ENCODE data around the gene DENND6B. TPM values are rescaled to one million over a fixed set of nuclear protein-coding genes. Genes with fewer than 3 reads are reported as not detected.

Gene DENND6B
- polyA plus RNA-seq, 1 donor from 2014 or later: 51.0 TPM

- H3K27me3 ChIP-seq (ENCODE audit: insufficient read depth, low read depth, low read length): no peaks in the 10 kb centered on the region
- H3K27ac ChIP-seq (ENCODE audit: low read length): peak overlapping the region; percentile 58
These were observed 55.3 kb downstream of the DENND6B start for GRCh38 chr22:50271519-50271970.

GRCh38 chr22:50270666-50271394, 56.0 kb downstream of the DENND6B start:
- peak overlapping the region; percentile 81 for H3K9ac ChIP-seq (ENCODE audit: low read length)
- no peaks in the 10 kb centered on the region for H3K27me3 ChIP-seq (ENCODE audit: insufficient read depth, low read depth, low read length)
- no peaks in the 10 kb centered on the region for H3K9me2 ChIP-seq (ENCODE audit: insufficient read depth, low read length)
- H3K27ac ChIP-seq (ENCODE audit: low read length): peak overlapping the region; percentile 58
- no peaks in the 10 kb centered on the region for H4K20me1 ChIP-seq (ENCODE audit: insufficient read depth)
- H3F3A ChIP-seq (ENCODE audit: insufficient read depth, low read length, poor library complexity, severe bottlenecking): no peaks in the 10 kb centered on the region
- H3K79me2 ChIP-seq (replicated peaks; ENCODE audit: insufficient read depth, low read length): no peaks in the 10 kb centered on the region
- H3K36me3 ChIP-seq (ENCODE audit: insufficient read depth, low read length): no peaks in the 10 kb centered on the region
- peak overlapping the region; percentile 77 for H3K4me3 ChIP-seq (ENCODE audit: low read length)
- peak overlapping the region; percentile 60 for H2AFZ ChIP-seq (ENCODE audit: low read depth, low read length)
- TF ChIP-seq EP300 (conservative IDR thresholded peaks at IDR 0.05; ENCODE audit: poor library complexity, severe bottlenecking): no peak
- peak; percentile 77 for TF ChIP-seq REST (IDR thresholded peaks at IDR 0.05; ENCODE audit: borderline replicate concordance)
- TF ChIP-seq RAD21 (conservative IDR thresholded peaks at IDR 0.05): no peak
- TF ChIP-seq SMC3 (conservative IDR thresholded peaks at IDR 0.05; ENCODE audit: poor library complexity): no peak
- no peak for TF ChIP-seq EZH2 (IDR thresholded peaks at IDR 0.05; ENCODE audit: borderline replicate concordance, insufficient read depth, low read length, poor library complexity, severe bottlenecking)
- peak; percentile 7 for TF ChIP-seq MXI1 (conservative IDR thresholded peaks at IDR 0.05; ENCODE audit: poor library complexity, severe bottlenecking)
- TF ChIP-seq TAF1 (IDR thresholded peaks at IDR 0.05; ENCODE audit: low read depth): no peak
- peak; percentile 3 for TF ChIP-seq CTCF (IDR thresholded peaks at IDR 0.05; ENCODE audit: poor library complexity, severe bottlenecking)
- TF ChIP-seq POLR2AphosphoS5 (IDR thresholded peaks at IDR 0.05): no peak
- no peaks in the 10 kb centered on the region for H3K9me3 ChIP-seq (ENCODE audit: low read length)
- peak overlapping the region; percentile 86 for H3K4me2 ChIP-seq (ENCODE audit: low read length)

More at GRCh38 chr22:50271519-50271970, 55.3 kb downstream of the DENND6B start:
- Histone ChIP-seq H2AFZ (ENCODE audit: low read depth, low read length) (no peak overlapping the region), H3K4me2 (ENCODE audit: low read length) (peak overlapping the region; percentile 86), H3K79me2 (replicated peaks; ENCODE audit: insufficient read depth, low read length) (no peaks in the 10 kb centered on the region), H3K9me2 (ENCODE audit: insufficient read depth, low read length) (no peaks in the 10 kb centered on the region), H3K9me3 (ENCODE audit: low read length) (no peaks in the 10 kb centered on the region), H3K36me3 (ENCODE audit: insufficient read depth, low read length) (no peaks in the 10 kb centered on the region), H3F3A (ENCODE audit: insufficient read depth, low read length, poor library complexity, severe bottlenecking) (no peaks in the 10 kb centered on the region), H3K4me3 (ENCODE audit: low read length) (peak overlapping the region; percentile 77), H3K9ac (ENCODE audit: low read length) (peak overlapping the region; percentile 81), H4K20me1 (ENCODE audit: insufficient read depth) (no peaks in the 10 kb centered on the region)
- TF ChIP-seq MXI1 (conservative IDR thresholded peaks at IDR 0.05; ENCODE audit: poor library complexity, severe bottlenecking): no peak
- no peak for TF ChIP-seq EZH2 (IDR thresholded peaks at IDR 0.05; ENCODE audit: borderline replicate concordance, insufficient read depth, low read length, poor library complexity, severe bottlenecking)
- no peak for TF ChIP-seq TAF1 (IDR thresholded peaks at IDR 0.05; ENCODE audit: low read depth)
- TF ChIP-seq POLR2AphosphoS5 (IDR thresholded peaks at IDR 0.05): peak; percentile 28
- TF ChIP-seq CTCF (IDR thresholded peaks at IDR 0.05; ENCODE audit: poor library complexity, severe bottlenecking): peak; percentile 62
- TF ChIP-seq RAD21 (conservative IDR thresholded peaks at IDR 0.05): no peak
- no peak for TF ChIP-seq SMC3 (conservative IDR thresholded peaks at IDR 0.05; ENCODE audit: poor library complexity)
